SK-N-MC (cell line): ENCODE results near the gene KIF26B.

Experiments
- EZH2 ChIP-seq: fragments of 200-600 bp; sonication (generic); IDR thresholded peaks from one replicate; pipeline ENCODE4 v1.6.1; 2017; ENCODE audit warnings: antibody characterized with exemption
- FOXP2 ChIP-seq: optimal IDR thresholded peaks from 2 replicates; pipeline ENCODE3; 2011; ENCODE audit warnings: mild to moderate bottlenecking, moderate library complexity; ENCODE audit not compliant: insufficient read depth; ENCODE audit errors: extremely low read length, control extremely low read depth

- TF ChIP-seq EZH2 (no peak), FOXP2 (no peak)
Measured at GRCh38 chr1:245657371-245657770, 502.6 kb downstream of the KIF26B start.
